ENCODE results near the gene FXR2.

FXR2 gene

GRCh38 chr17:7646457-7646856 is 31.8 kb upstream of the FXR2 start:
- TF ChIP-seq FOXP2 (optimal IDR thresholded peaks at IDR 0.05; ENCODE audit: borderline replicate concordance, extremely low read depth, extremely low read length, insufficient read depth) = no peak
- no peak for TF ChIP-seq REST (IDR thresholded peaks at IDR 0.05; ENCODE audit: insufficient read depth in 1 of 2, low read depth in 2 of 2, low read length in 2 of 2)
- TF ChIP-seq POLR2AphosphoS5 (IDR thresholded peaks at IDR 0.05; ENCODE audit: low read depth, low read length) = no peak
- no peak for TF ChIP-seq SIN3A (IDR thresholded peaks at IDR 0.05; ENCODE audit: borderline replicate concordance, insufficient read depth, low read length)
- no peak for TF ChIP-seq TAF1 (IDR thresholded peaks at IDR 0.05; ENCODE audit: borderline replicate concordance, insufficient read depth, low read length)

- TF ChIP-seq REST (IDR thresholded peaks at IDR 0.05; ENCODE audit: insufficient read depth in 1 of 2, low read depth in 2 of 2, low read length in 2 of 2) (no peak), SIN3A (IDR thresholded peaks at IDR 0.05; ENCODE audit: borderline replicate concordance, insufficient read depth, low read length) (no peak), POLR2AphosphoS5 (IDR thresholded peaks at IDR 0.05; ENCODE audit: low read depth, low read length) (no peak), FOXP2 (optimal IDR thresholded peaks at IDR 0.05; ENCODE audit: borderline replicate concordance, extremely low read depth, extremely low read length, insufficient read depth) (no peak), TAF1 (IDR thresholded peaks at IDR 0.05; ENCODE audit: borderline replicate concordance, insufficient read depth, low read length) (no peak)
These were observed 30.1 kb upstream of the FXR2 start for GRCh38 chr17:7644775-7645174.

- no peak for TF ChIP-seq REST (IDR thresholded peaks at IDR 0.05; ENCODE audit: insufficient read depth in 1 of 2, low read depth in 2 of 2, low read length in 2 of 2)
- no peak for TF ChIP-seq POLR2AphosphoS5 (IDR thresholded peaks at IDR 0.05; ENCODE audit: low read depth, low read length)
- TF ChIP-seq SIN3A (IDR thresholded peaks at IDR 0.05; ENCODE audit: borderline replicate concordance, insufficient read depth, low read length) = no peak
- TF ChIP-seq FOXP2 (optimal IDR thresholded peaks at IDR 0.05; ENCODE audit: borderline replicate concordance, extremely low read depth, extremely low read length, insufficient read depth) = no peak
- no peak for TF ChIP-seq TAF1 (IDR thresholded peaks at IDR 0.05; ENCODE audit: borderline replicate concordance, insufficient read depth, low read length)
These were observed 26.1 kb upstream of the FXR2 start for GRCh38 chr17:7640783-7641182.

- TF ChIP-seq POLR2AphosphoS5 (IDR thresholded peaks at IDR 0.05; ENCODE audit: low read depth, low read length) = no peak
- no peak for TF ChIP-seq SIN3A (IDR thresholded peaks at IDR 0.05; ENCODE audit: borderline replicate concordance, insufficient read depth, low read length)
- no peak for TF ChIP-seq TAF1 (IDR thresholded peaks at IDR 0.05; ENCODE audit: borderline replicate concordance, insufficient read depth, low read length)
- no peak for TF ChIP-seq FOXP2 (optimal IDR thresholded peaks at IDR 0.05; ENCODE audit: borderline replicate concordance, extremely low read depth, extremely low read length, insufficient read depth)
- no peak for TF ChIP-seq REST (IDR thresholded peaks at IDR 0.05; ENCODE audit: insufficient read depth in 1 of 2, low read depth in 2 of 2, low read length in 2 of 2)
These were observed 21.5 kb upstream of the FXR2 start for GRCh38 chr17:7636163-7636562.

- TF ChIP-seq SIN3A (IDR thresholded peaks at IDR 0.05; ENCODE audit: borderline replicate concordance, insufficient read depth, low read length) (no peak), TAF1 (IDR thresholded peaks at IDR 0.05; ENCODE audit: borderline replicate concordance, insufficient read depth, low read length) (no peak), REST (IDR thresholded peaks at IDR 0.05; ENCODE audit: insufficient read depth in 1 of 2, low read depth in 2 of 2, low read length in 2 of 2) (no peak), POLR2AphosphoS5 (IDR thresholded peaks at IDR 0.05; ENCODE audit: low read depth, low read length) (no peak), FOXP2 (optimal IDR thresholded peaks at IDR 0.05; ENCODE audit: borderline replicate concordance, extremely low read depth, extremely low read length, insufficient read depth) (no peak)
These were observed 19.7 kb upstream of the FXR2 start for GRCh38 chr17:7634384-7634783.
